Measurements from ENCODE around the gene SYNGR1. TPM values are rescaled to one million over a fixed set of nuclear protein-coding genes. Genes with fewer than 3 reads are reported as not detected.

SYNGR1 gene
- total RNA-seq, 2 donors from 2014 or later = 29.4 to 29.5 TPM

- Histone ChIP-seq H3K27me3 (no peaks in the 10 kb centered on the region), H3K4me1 (peaks cover 0 to 6% of the 10 kb centered on the region in 2 donors), H3K27ac (no peak overlapping the region), H3K36me3 (peaks cover 27% of the 10 kb centered on the region), H3K4me3 (no peak overlapping the region), H3K9me3 (no peaks in the 10 kb centered on the region)
- no peak for TF ChIP-seq CTCF (IDR thresholded peaks at IDR 0.05)
- no peak for DNase-seq (ENCODE audit: low spot score)
Observed at GRCh38 chr22:39379756-39380730, 30.3 kb downstream of the SYNGR1 start.

DNA sequence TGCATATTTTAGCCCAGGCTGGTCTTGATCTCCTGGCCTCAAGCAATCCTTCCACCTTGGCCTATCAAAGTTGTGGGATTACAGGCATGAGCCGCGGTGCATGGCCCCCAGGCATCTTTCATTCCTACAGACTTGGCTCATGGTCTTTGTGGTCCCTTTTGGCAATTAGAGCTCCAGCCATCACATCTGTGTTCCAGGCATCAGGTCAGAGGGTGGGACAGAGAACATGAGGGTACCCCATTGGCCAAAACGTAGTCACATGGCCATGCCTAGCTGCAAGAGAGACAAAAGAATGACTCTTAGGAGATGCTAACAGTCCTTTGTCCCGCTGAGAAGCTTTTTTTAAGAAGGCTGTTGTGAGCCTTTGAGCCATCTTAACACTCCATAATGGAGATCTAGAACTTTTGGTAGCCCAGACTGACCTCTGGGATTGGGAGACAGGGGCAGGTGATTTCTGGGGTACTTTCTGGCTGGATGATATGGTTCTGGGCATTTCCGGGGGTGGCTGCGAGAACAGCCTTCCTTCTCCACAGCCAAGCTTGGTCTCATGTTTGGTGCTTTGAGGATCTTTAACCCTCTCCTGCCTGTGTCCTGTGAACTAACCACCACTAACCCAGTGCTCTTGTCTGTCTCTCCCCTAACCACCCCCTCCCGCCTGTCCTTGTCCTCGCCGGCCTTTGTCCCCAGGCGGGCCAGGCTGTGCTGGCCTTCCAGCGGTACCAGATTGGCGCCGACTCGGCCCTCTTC lies 31.4 kb downstream of the SYNGR1 start:
- no peak for TF ChIP-seq CTCF (IDR thresholded peaks at IDR 0.05)
- no peak for DNase-seq (ENCODE audit: low spot score)
- Histone ChIP-seq H3K9me3 (no peaks in the 10 kb centered on the region), H3K4me3 (no peak overlapping the region), H3K27me3 (no peaks in the 10 kb centered on the region), H3K4me1 (peaks cover 0 to 6% of the 10 kb centered on the region in 2 donors), H3K36me3 (peaks cover 24% of the 10 kb centered on the region), H3K27ac (no peak overlapping the region)

DNA sequence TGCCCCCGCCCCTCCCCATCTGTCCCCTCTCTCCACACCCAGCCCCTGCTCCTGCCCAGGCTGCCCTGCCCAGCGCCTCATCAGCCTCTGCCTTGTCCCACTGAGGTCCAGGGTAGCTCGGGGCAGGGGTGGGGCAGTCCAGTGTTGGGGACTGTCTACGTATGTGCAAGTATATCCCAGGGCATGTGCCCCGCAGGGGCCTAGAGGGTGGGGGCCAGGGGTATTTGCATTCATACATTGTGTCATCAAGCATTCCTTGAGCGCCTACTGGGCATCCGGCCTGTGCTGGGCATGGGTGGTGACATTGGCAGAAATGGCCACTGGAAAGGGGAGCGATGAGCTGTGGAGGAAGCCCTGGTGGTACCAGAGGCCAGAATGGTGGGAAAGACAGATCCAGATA lies 32.1 kb downstream of the SYNGR1 start:
- peaks cover 0 to 6% of the 10 kb centered on the region in 2 donors for H3K4me1 ChIP-seq
- no peaks in the 10 kb centered on the region for H3K27me3 ChIP-seq
- no peak overlapping the region for H3K4me3 ChIP-seq
- no peak overlapping the region for H3K27ac ChIP-seq
- TF ChIP-seq CTCF (IDR thresholded peaks at IDR 0.05) = no peak
- peaks cover 19% of the 10 kb centered on the region for H3K36me3 ChIP-seq
- H3K9me3 ChIP-seq = no peaks in the 10 kb centered on the region
- DNase-seq (ENCODE audit: low spot score) = no peak

- no peak overlapping the region for H3K27ac ChIP-seq
- H3K36me3 ChIP-seq = peaks cover 14% of the 10 kb centered on the region
- no peak for DNase-seq (ENCODE audit: low spot score)
- no peaks in the 10 kb centered on the region for H3K9me3 ChIP-seq
- no peak for TF ChIP-seq CTCF (IDR thresholded peaks at IDR 0.05)
- peaks cover 0 to 6% of the 10 kb centered on the region in 2 donors for H3K4me1 ChIP-seq
- no peaks in the 10 kb centered on the region for H3K27me3 ChIP-seq
- H3K4me3 ChIP-seq = no peak overlapping the region
Observed at GRCh38 chr22:39382410-39382809, 32.6 kb downstream of the SYNGR1 start.

DNA sequence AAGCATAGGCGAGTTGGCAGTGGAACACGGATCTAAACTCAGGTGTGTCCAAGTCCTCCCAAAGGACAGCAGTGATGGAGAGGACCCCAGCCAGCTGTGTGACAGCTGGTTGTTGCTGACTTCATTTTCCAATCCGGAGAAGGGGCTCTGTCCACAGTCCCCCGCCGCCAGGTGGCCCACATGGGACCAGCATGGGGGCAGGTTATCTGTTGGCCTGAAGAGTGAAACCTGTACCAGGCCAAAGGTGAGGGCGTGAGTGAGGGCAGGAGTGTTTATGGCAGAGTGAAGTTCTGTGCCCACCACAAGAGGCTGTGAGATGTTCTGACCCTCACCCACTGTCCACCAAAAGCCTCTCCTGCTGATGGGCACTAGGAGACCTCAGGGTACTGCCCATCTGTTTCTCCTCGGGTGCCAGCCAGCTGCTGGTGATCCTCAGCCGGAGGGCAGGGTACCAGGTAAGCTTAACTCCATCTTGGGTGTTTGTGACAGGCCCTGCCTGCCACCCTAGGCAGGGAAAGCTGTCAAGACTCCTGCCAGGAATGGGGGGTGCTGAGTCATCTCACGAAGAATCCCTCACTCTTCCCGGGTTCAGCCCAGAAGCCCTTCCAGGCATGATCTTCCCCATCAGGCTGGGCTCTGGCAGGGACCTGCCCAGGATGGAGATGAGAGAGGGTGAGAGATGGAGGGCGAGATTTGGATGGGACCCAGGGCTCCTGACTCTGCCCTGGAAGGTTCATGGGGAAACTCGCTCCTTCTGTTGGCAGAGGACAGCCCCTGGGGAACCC lies 34.2 kb downstream of the SYNGR1 start:
- Histone ChIP-seq H3K9me3 (no peaks in the 10 kb centered on the region), H3K4me3 (no peak overlapping the region), H3K4me1 (peaks cover 0 to 13% of the 10 kb centered on the region in 2 donors), H3K27ac (no peak overlapping the region), H3K27me3 (no peaks in the 10 kb centered on the region), H3K36me3 (no peaks in the 10 kb centered on the region)
- DNase-seq (ENCODE audit: low spot score) = no peak
- no peak for TF ChIP-seq CTCF (IDR thresholded peaks at IDR 0.05)

All from right atrium auricular region (tissue), 2 donors.